Mesothelial cell of epicardium (in vitro differentiated cells): ENCODE data around the gene TSBP1. TPM values are rescaled to one million over a fixed set of nuclear protein-coding genes. Genes with fewer than 3 reads are reported as not detected.

ENCODE experiments used
- DNase-seq, 2 experiments: peaks; one replicate each; pipeline ENCODE4 v3.0.0; 2021; ENCODE audit warnings: low spot score in 2 of 2; ENCODE audit not compliant: unreplicated experiment in 2 of 2
- H3K27ac Mint-ChIP-seq: 2 replicates; pipeline ENCODE4 v1.8.0; 2021; ENCODE audit warnings: mixed read lengths
- H3K27me3 Mint-ChIP-seq: 2 replicates; pipeline ENCODE4 v1.8.0; 2021; ENCODE audit warnings: low read depth, mixed read lengths
- H3K36me3 Mint-ChIP-seq: 2 replicates; pipeline ENCODE4 v1.8.0; 2021; ENCODE audit warnings: mixed read lengths
- H3K4me1 Mint-ChIP-seq: 2 replicates; pipeline ENCODE4 v1.8.0; 2021; ENCODE audit warnings: mixed read lengths
- H3K4me3 Mint-ChIP-seq: 2 replicates; pipeline ENCODE4 v1.8.0; 2021; ENCODE audit warnings: mild to moderate bottlenecking, moderate library complexity, mixed read lengths
- H3K9me3 Mint-ChIP-seq: 2 replicates; pipeline ENCODE4 v1.8.0; 2021; ENCODE audit warnings: mixed read lengths
- total RNA-seq: library from RNA; stranded (reverse); gene quantifications from 3 replicates; pipeline ENCODE4 v1.2.1, GENCODE V29; 2021
- TF ChIP-seq, protein P1 (sequence below): fragments of 200-600 bp; sonication (generic); IDR thresholded peaks from one replicate; pipeline ENCODE4 v1.5.0; 2021; ENCODE audit warnings: antibody characterized with exemption; ENCODE audit not compliant: unreplicated experiment

Gene TSBP1
- total RNA-seq, 1 donor from 2014 or later: not detected

- Mint-ChIP-seq H3K4me3 (no peak overlapping the region), H3K27me3 (peaks cover 4% of the 10 kb centered on the region), H3K9me3 (peaks cover 9% of the 10 kb centered on the region), H3K36me3 (peaks cover 3% of the 10 kb centered on the region), H3K4me1 (no peaks in the 10 kb centered on the region), H3K27ac (no peak overlapping the region)
- no peak for DNase-seq
- TF ChIP-seq, protein P1, sequence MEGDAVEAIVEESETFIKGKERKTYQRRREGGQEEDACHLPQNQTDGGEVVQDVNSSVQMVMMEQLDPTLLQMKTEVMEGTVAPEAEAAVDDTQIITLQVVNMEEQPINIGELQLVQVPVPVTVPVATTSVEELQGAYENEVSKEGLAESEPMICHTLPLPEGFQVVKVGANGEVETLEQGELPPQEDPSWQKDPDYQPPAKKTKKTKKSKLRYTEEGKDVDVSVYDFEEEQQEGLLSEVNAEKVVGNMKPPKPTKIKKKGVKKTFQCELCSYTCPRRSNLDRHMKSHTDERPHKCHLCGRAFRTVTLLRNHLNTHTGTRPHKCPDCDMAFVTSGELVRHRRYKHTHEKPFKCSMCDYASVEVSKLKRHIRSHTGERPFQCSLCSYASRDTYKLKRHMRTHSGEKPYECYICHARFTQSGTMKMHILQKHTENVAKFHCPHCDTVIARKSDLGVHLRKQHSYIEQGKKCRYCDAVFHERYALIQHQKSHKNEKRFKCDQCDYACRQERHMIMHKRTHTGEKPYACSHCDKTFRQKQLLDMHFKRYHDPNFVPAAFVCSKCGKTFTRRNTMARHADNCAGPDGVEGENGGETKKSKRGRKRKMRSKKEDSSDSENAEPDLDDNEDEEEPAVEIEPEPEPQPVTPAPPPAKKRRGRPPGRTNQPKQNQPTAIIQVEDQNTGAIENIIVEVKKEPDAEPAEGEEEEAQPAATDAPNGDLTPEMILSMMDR: no peak
These were observed 18.4 kb downstream of the TSBP1 start for GRCh38 chr6:32353348-32353747.

DNA sequence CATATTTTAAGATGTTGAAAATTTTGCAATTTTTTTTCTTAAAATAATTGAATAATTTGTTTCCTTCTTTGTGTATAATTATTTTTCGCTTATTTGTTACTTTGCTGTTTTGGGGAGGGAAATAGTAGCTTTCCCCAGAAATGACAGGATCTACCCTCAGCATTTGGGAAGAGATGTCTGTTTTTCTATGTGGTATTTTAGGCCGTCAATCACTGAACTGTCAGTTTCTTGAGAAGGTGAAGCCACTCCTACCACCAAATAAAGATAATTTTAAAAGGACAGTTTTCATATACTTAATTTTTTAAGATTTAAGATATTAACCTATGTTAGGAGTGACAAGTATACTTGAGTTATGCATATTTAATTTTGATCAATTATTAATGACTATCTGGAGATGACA is 31.5 kb downstream of the TSBP1 start:
- no peaks in the 10 kb centered on the region for H3K4me1 Mint-ChIP-seq
- no peak overlapping the region for H3K27ac Mint-ChIP-seq
- no peak overlapping the region for H3K4me3 Mint-ChIP-seq
- no peak for DNase-seq
- TF ChIP-seq, protein P1: no peak
- no peaks in the 10 kb centered on the region for H3K36me3 Mint-ChIP-seq
- H3K9me3 Mint-ChIP-seq: no peaks in the 10 kb centered on the region
- H3K27me3 Mint-ChIP-seq: no peaks in the 10 kb centered on the region

- no peaks in the 10 kb centered on the region for H3K36me3 Mint-ChIP-seq
- no peak overlapping the region for H3K4me3 Mint-ChIP-seq
- no peaks in the 10 kb centered on the region for H3K27me3 Mint-ChIP-seq
- no peaks in the 10 kb centered on the region for H3K9me3 Mint-ChIP-seq
- TF ChIP-seq, protein P1: no peak
- H3K27ac Mint-ChIP-seq: no peak overlapping the region
- no peak for DNase-seq
- no peaks in the 10 kb centered on the region for H3K4me1 Mint-ChIP-seq
These were observed 34.4 kb downstream of the TSBP1 start for GRCh38 chr6:32337186-32337805.

GRCh38 chr6:32332433-32332832 is 39.3 kb downstream of the TSBP1 start:
- Mint-ChIP-seq H3K9me3 (no peaks in the 10 kb centered on the region), H3K4me3 (no peak overlapping the region), H3K27ac (no peak overlapping the region), H3K4me1 (peaks cover 3% of the 10 kb centered on the region), H3K36me3 (no peaks in the 10 kb centered on the region), H3K27me3 (no peaks in the 10 kb centered on the region)
- TF ChIP-seq, protein P1: no peak
- DNase-seq: no peak

- no peak for DNase-seq
- H3K36me3 Mint-ChIP-seq: no peaks in the 10 kb centered on the region
- H3K27me3 Mint-ChIP-seq: no peaks in the 10 kb centered on the region
- no peak overlapping the region for H3K27ac Mint-ChIP-seq
- H3K9me3 Mint-ChIP-seq: no peaks in the 10 kb centered on the region
- peaks cover 6% of the 10 kb centered on the region for H3K4me1 Mint-ChIP-seq
- H3K4me3 Mint-ChIP-seq: no peak overlapping the region
- TF ChIP-seq, protein P1: no peak
These were observed 42.6 kb downstream of the TSBP1 start for GRCh38 chr6:32329141-32329540.

GRCh38 chr6:32327103-32327502 is 44.6 kb downstream of the TSBP1 start:
- no peaks in the 10 kb centered on the region for H3K27me3 Mint-ChIP-seq
- H3K9me3 Mint-ChIP-seq: no peaks in the 10 kb centered on the region
- peaks cover 12% of the 10 kb centered on the region for H3K4me1 Mint-ChIP-seq
- no peaks in the 10 kb centered on the region for H3K36me3 Mint-ChIP-seq
- H3K4me3 Mint-ChIP-seq: no peak overlapping the region
- TF ChIP-seq, protein P1: no peak
- no peak overlapping the region for H3K27ac Mint-ChIP-seq
- DNase-seq: no peak
